Activated CD4-positive, alpha-beta T cell treated with anti-CD3 and anti-CD28 coated beads, Interleukin-2, amount 50 U/mL, for 1 hour (primary cell): Measurements from ENCODE around the gene YBEY.
"Not testable (repeated sequence)": the region's sequence is repeated elsewhere in the genome, so short reads cannot be mapped to it uniquely, and the experiment has no call there.

Experiments used
- DNase-seq: peaks from one replicate; pipeline ENCODE4 v3.0.0-alpha.2; 2020

YBEY gene

DNA sequence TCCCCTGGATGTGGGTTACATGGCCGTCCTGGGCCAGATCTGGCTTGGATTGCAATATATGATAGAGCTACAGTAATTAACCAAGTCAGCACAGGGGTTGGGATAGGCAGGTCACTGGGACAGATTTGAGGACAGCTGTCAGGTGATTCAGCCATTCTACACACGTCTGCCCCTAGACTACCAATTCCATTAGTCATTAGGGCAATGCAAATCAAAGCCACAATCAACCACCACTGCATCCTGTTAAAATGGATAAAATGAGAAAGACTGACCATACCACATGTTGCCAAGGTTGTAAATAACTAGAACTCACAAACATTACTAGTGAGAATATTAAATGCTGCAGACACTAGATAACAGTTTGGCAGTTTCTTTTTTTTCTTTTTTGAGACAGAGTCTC lies 21.5 kb downstream of the YBEY start:
- DNase-seq = no peak

- no peak for DNase-seq
Observed at GRCh38 chr21:46308431-46308830, 22.3 kb downstream of the YBEY start.

DNA sequence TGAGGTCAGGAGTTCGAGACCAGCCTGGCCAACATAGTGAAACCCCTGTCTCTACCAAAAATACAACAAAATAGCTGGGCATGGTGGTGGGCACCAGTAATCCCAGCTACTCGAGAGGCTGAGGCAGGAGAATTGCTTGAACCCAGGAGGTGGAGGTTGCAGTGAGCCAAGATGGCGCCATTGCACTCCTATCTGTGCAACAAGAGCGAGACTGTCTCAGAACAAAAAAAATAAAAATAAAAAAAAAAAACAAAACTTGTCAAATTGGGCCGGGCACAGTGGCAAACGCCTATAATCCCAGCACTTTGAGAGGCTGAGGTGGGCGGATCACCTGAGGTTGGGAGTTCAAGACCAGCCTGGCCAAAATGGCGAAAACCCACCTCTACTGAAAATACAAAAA lies 24.1 kb downstream of the YBEY start:
- DNase-seq = not testable (repeated sequence)

GRCh38 chr21:46311568-46311967 lies 25.4 kb downstream of the YBEY start:
- DNase-seq = no peak

DNA sequence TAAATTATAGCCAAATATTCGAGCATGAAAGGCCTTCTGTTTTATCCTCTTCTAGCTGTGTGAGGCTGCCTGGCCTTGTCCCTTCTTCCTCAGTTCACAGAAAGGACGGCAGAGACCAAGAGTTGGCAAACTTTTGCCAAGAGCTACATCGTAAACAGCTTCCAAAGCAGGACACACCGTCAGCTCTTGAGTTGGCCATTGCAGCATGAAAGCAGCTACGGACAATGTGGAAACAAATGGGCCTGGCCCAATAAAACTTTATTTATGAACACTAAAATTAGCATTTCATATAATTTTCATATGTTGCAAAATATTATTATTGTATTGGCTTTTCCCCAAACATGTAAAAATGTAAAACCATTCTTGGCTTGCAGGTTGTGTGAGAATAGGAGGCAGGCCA lies 26.8 kb downstream of the YBEY start:
- no peak for DNase-seq

DNA sequence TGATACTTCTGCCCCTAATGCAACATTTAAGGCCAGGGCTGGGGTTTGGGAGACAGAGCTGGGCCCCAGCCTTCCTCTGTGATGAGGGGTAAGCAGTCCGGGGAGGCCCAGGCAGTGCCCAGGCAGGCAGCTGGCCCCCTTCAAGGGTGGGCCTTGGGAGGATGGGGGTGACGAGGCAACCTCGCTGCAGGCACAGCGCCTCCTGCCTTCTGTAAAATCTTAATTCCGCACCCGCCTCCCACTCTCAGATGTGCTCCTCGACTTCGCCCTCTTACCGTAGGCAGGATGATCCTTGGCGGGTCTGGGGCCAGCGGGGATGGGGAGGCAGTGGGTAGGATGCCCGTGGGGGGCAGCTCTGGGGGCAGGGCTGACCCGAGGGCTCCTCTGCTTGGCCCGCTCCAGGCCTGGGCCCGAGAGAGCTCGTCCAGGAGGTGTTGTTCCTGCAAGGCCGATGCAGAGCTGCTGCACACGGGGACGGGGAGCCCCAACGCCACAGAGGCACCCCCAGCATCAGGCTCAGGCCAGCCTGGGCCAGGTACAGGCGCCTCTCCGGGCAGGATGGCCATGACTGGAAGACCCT lies 28.4 kb downstream of the YBEY start:
- DNase-seq = no peak

- no peak for DNase-seq
Observed at GRCh38 chr21:46316708-46317324, 30.7 kb downstream of the YBEY start.

DNA sequence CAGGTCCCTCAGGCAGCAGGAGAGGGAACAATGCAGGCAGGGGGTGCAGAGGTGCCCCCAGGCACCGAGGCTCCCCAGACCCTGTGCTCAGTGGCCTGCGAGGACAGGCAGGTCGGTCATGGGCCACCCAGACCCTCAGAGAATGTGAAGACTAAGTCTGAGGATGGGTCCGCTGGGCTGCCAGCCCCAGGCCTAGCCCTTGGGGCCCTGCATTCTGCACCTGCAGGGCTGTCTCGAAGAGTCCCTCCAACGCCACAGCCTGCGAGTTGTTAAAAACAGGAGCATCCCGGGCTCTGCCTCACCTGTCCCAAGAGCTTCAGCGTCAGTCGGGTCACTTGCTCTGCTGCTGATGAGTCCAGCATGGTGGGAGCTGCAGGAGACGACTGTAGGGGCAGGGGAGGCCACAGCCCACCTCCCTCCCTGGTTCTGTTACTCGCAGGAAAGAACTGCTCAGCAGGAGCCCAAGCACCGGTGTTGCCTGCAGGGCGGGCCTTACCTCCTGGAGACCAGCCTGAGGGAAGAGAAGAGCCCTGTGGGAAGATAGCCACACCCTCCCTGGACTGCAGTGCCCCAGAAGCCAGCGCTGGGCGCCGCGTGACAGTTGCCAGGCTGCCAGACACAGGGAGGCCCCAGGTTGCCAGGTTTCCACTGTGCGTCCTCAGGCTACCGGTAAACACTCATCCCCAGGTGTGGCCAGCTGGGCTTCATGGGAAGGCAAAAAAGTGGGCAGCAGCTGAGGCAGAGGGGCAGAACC lies 31.7 kb downstream of the YBEY start:
- DNase-seq = no peak

GRCh38 chr21:46318464-46318845 lies 32.3 kb downstream of the YBEY start:
- no peak for DNase-seq

GRCh38 chr21:46319186-46319585 lies 33.0 kb downstream of the YBEY start:
- no peak for DNase-seq

DNA sequence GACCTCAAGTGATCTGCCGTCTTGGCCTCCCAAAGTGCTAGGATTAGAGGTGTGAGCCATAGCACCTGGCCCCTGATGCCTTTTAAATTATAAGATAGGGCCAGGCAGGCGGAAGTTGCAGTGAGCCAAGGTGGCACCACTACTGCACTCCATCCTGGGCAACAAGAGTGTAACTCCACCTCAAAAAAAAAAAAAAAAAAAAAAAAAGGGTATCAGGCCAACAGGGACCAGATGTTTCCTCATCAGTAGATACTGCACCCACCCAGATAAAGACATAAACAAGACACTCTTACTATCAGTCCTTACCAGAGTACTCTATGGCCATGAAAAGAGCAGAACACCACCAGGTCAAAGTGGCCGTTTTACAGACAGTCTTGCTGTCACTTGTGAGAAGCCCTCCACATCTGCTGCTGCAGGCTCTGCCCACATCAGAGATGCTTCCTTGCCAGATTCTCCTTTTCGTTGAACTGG lies 34.2 kb downstream of the YBEY start:
- DNase-seq = no peak

- DNase-seq = no peak
Observed at GRCh38 chr21:46322351-46323226, 36.4 kb downstream of the YBEY start.

- no peak for DNase-seq
Observed at GRCh38 chr21:46323227-46323709, 37.1 kb downstream of the YBEY start.

GRCh38 chr21:46323710-46324389 lies 37.7 kb downstream of the YBEY start, which contains the start of the genes C21orf58 and PCNT:
Gene C21orf58 (minus strand): TSS chr21:46323870. CDS start chr21:46322738, 1,132 bp downstream.
Gene PCNT (plus strand): TSS chr21:46324156. CDS start chr21:46324229, 73 bp downstream.
- peak; percentile 97 for DNase-seq

DNA sequence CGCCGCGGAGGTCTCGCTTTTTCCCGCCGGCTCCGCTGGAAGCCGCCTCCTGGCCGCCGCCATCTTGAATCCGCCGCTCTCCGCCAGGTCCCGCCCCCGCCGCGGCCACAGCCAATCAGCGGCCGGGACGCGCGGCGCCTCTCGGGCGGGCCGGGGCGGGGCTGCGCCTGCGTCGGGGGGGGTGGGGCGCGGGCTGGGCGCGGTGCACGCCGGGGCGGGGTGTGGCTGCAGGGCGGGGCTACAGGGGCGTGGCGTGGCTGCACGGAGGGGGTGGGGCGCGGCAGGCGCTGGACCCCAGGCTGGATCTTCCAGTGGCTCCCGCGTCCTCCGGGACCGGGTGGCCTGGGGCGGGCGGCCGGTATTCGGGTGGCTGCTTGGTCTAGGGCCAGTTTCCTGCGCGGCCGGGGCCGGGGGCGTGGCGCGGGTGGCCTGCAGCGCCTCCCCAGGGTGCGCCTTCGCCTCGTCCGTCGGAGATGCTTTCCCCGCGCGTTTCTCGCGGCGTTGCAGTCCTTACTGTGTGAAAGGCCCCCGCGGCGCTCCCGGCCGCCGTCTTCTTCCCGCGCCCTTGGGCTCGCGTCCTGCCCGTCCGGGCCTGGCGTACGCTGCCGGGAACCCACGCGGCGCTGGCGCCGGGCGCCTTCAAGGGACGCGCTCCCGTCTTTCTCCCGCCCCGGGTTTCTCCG lies 38.4 kb downstream of the YBEY start:
- peak; percentile 86 for DNase-seq

GRCh38 chr21:46325073-46325912 lies 39.2 kb downstream of the YBEY start:
- peak; percentile 27 for DNase-seq

DNA sequence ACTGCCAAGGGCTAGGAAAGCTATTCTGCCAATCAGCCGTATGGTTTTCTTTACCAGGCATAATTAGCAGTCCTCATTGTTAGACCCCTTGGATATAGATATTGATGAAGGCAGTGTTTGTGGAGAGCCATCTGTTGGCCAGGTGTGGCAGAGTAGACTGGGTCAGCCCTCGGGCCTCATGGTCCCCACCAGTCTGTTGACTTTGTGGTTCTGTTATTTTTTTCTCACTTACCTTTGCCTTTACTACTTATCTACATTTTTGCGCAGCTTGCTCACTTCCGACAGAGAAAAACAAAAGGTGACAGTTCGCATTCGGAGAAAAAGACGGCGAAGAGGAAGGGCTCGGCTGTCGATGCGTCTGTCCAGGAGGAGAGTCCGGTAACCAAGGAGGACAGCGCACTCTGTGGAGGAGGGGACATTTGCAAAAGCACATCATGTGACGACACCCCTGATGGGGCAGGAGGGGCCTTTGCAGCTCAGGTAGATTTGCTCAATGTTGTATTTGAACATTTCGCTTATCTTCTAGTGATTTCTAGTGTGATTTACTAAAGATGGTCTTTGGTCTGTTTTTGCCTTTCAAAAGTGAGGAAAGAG lies 40.1 kb downstream of the YBEY start:
- no peak for DNase-seq

GRCh38 chr21:46327711-46328110 lies 41.6 kb downstream of the YBEY start:
- DNase-seq = no peak

DNA sequence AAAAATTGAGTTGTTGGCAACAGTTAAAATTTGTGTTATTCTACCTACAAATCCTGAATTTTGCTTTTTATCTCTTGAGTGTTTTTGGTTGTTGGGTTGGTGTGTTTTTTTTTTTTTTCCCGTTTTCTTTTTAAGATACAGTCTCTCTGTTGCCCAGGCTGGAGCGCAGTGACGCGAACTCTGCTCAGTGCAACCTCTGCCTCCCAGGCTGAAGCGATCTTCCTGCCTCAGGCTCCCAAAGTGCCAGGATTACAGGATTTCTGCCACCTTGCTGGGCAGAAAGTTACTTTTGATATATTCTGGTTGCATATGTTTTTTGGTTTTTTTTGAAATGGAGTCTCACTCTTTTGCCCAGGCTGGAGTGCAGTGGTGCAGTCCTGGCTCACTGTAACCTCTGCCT lies 42.0 kb downstream of the YBEY start:
- no peak for DNase-seq

DNA sequence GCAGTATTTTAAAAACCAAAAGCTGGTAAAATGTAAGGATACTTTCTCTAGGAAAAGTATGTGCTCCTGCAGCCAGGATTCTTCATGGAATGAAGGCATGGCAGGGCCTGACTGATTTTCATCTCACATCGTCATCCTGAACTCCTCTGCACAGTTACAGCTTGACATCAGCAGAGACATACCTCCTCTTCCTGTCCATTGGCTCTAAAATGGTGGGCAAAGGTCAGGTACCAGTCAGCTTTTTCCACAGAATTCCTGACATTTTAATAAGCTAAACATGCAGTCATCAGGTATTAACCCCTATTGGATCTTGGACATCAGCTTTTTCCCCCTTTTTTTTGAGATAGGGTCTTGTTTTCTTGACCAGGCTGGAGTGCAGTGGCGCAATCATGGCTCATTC lies 43.7 kb downstream of the YBEY start:
- DNase-seq = no peak
